GM23338 (cell line): ENCODE measurements around the gene ERH.

ENCODE experiments used
- CTCF ChIP-seq, 2 experiments: fragments of 200-600 bp in 1 of 2; sonication (generic) in 1 of 2; conservative IDR thresholded peaks; 2 replicates each; pipeline versions ENCODE4 v1.5.1 to v1.6.1; 2016 to 2017; ENCODE audit warnings: antibody characterized with exemption in 2 of 2, low read depth in 2 of 2, mild to moderate bottlenecking in 2 of 2, moderate library complexity in 1 of 2
- EZH2 ChIP-seq: fragments of 200-600 bp; sonication (generic); IDR thresholded peaks from one replicate; pipeline ENCODE4 v1.8.0; 2017; ENCODE audit warnings: antibody characterized with exemption, mild to moderate bottlenecking, low read depth; ENCODE audit not compliant: unreplicated experiment

GRCh38 chr14:69432364-69432763 is 34.3 kb upstream of the ERH start:
- TF ChIP-seq EZH2 (no peak), CTCF (conservative IDR thresholded peaks at IDR 0.05; ENCODE audit: low read depth in 2 of 2) (no peak)
